Cardiac fibroblast (primary cell): ENCODE data around the gene AUNIP.

Experiments
- DNase-seq, 2 donors: peaks; one replicate each; pipeline versions ENCODE4 v3.0.0 to v3.0.0-alpha.2; 2010; ENCODE audit warnings: low read depth in 2 of 2
- H3K4me3 ChIP-seq, 2 donors: replicated peaks in 1 of 2; 1 replicate in 1 of 2; 2 replicates in 1 of 2; pipeline ENCODE4 v1.5.1; 2011; ENCODE audit warnings: low read depth in 2 of 2, low read length in 2 of 2, mild to moderate bottlenecking in 2 of 2, moderate library complexity in 1 of 2
- CTCF ChIP-seq: IDR thresholded peaks from one replicate; pipeline ENCODE4 v1.5.1; 2011; ENCODE audit warnings: low read depth, mild to moderate bottlenecking, low read length, inconsistent platforms

AUNIP gene

GRCh38 chr1:25797939-25798338 is 61.3 kb downstream of the AUNIP start:
- DNase-seq, result peak; percentile 42
- no peak overlapping the region for H3K4me3 ChIP-seq
- TF ChIP-seq CTCF, result peak; percentile 54

- peak; percentile 88 for TF ChIP-seq CTCF
- peak; percentile 81 to 85 for DNase-seq
- H3K4me3 ChIP-seq, result no peak overlapping the region
Measured at GRCh38 chr1:25796811-25797458, 62.3 kb downstream of the AUNIP start.

GRCh38 chr1:25795946-25796810 is 63.1 kb downstream of the AUNIP start:
- DNase-seq, result no peak
- no peak overlapping the region for H3K4me3 ChIP-seq

GRCh38 chr1:25795211-25795610 is 64.0 kb downstream of the AUNIP start:
- no peak for TF ChIP-seq CTCF
- no peak overlapping the region for H3K4me3 ChIP-seq
- DNase-seq, result no peak

More at GRCh38 chr1:25795946-25796810, 63.1 kb downstream of the AUNIP start:
- no peak for TF ChIP-seq CTCF

- no peak for TF ChIP-seq CTCF
- no peak for DNase-seq
- H3K4me3 ChIP-seq, result no peak overlapping the region
Measured at GRCh38 chr1:25794325-25794724, 64.9 kb downstream of the AUNIP start.

GRCh38 chr1:25793585-25794170 is 65.6 kb downstream of the AUNIP start:
- H3K4me3 ChIP-seq, result no peak overlapping the region
- no peak for DNase-seq
- no peak for TF ChIP-seq CTCF
